GM21447 (cell line): Measurements from ENCODE around the gene HPGDS.
"Not testable (repeated sequence)": the region's sequence is repeated elsewhere in the genome, so short reads cannot be mapped to it uniquely, and the experiment has no call there.

Source experiments
- ATAC-seq: cut with Tn5 transposase; IDR thresholded peaks from one replicate; pipeline ENCODE4 v1.9.1; 2021; ENCODE audit not compliant: unreplicated experiment

Gene HPGDS

DNA sequence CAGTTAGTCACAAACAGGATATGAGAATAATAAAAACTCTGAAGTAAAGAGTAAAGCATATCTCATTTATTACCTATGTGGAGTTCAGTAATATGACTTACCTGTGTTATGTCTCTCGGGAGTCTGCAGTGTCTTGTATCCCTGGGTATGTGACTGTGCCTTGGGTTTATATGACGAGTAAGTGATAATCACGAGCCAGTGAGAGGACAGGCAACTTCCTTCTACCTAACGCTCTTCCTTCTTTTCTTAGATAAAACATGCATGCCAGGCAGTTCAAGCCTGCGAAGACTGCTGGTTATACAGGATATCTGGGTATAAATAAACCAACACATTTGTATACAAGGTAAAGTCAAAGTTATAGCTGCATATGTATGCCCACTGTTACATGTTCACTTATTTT lies at the start of gene HPGDS:
TSS of gene HPGDS (minus strand) at position 143 of the 400 bp plus-strand sequence. CDS start 8,207 bp downstream, outside the sequence.
- ATAC-seq: no peak

- no peak for ATAC-seq
Measured at GRCh38 chr4:94390804-94391410, 48.3 kb upstream of the HPGDS start.

- no peak for ATAC-seq
Measured at GRCh38 chr4:94389595-94390267, 47.1 kb upstream of the HPGDS start.

- not testable (repeated sequence) for ATAC-seq
Measured at GRCh38 chr4:94387965-94388364, 45.3 kb upstream of the HPGDS start.

- ATAC-seq: not testable (repeated sequence)
Measured at GRCh38 chr4:94385452-94385851, 42.8 kb upstream of the HPGDS start.

- ATAC-seq: not testable (repeated sequence)
Measured at GRCh38 chr4:94382891-94383290, 40.3 kb upstream of the HPGDS start.

- no peak for ATAC-seq
Measured at GRCh38 chr4:94378047-94378446, 35.4 kb upstream of the HPGDS start.

GRCh38 chr4:94377294-94377693 lies 34.7 kb upstream of the HPGDS start:
- no peak for ATAC-seq

GRCh38 chr4:94375364-94375763 lies 32.7 kb upstream of the HPGDS start:
- no peak for ATAC-seq

GRCh38 chr4:94373752-94374151 lies 31.1 kb upstream of the HPGDS start:
- no peak for ATAC-seq

- no peak for ATAC-seq
Measured at GRCh38 chr4:94372991-94373390, 30.4 kb upstream of the HPGDS start.

DNA sequence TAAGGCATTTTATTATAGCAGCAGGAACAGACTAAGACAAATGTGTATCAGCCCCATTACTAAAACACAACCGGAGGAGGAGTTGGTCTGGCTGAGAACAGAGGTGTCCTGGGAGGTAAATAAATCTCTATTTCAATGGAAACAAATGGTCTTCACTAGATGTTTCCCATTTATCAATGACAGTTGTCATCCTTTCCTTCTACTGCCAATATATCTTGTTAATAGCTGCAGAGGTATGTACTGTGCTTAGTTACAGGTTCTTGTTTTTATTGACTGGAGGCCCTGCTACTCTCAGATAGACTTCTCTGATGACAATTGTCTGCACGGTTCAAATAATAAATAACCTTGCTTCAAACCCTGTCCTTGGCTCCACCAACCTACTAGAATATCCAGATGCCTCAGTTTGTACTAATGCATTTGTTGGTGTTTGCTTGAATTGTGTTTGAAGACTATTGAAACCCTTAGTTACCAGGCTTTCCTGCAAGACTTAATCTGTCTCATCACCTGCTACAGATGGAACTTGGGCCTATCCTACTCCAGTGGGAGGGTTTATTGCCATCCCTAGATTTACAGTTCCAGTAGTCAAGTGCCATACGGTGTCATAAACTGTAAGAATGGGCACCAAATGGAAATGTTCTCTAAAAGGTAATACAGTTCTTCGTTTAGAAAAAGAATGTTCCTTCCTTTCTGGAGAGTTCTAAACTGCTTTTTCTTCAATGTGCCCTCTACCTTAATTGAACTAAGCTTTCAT lies 29.8 kb upstream of the HPGDS start:
- ATAC-seq: no peak

DNA sequence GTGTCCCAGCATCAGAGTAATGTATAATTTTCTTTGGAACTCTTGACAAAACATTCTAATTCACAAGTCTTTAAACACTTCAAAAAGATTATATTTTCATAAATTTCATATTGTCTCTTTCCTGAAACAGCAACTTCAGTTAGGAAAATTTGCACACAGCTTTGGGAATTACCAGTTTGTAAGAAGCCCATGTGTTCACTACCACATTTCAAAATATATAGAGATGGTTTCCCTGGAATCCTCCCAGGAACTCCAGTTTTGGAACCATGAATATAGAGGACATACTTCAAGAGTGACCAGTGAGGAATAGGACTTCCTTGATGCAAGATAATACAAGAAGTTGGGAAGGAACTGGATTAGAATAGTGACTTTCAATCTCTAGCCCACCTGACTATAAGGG lies 28.7 kb upstream of the HPGDS start:
- no peak for ATAC-seq

GRCh38 chr4:94370533-94371254 lies 28.1 kb upstream of the HPGDS start:
- no peak for ATAC-seq

GRCh38 chr4:94369046-94369445 lies 26.4 kb upstream of the HPGDS start:
- ATAC-seq: no peak

DNA sequence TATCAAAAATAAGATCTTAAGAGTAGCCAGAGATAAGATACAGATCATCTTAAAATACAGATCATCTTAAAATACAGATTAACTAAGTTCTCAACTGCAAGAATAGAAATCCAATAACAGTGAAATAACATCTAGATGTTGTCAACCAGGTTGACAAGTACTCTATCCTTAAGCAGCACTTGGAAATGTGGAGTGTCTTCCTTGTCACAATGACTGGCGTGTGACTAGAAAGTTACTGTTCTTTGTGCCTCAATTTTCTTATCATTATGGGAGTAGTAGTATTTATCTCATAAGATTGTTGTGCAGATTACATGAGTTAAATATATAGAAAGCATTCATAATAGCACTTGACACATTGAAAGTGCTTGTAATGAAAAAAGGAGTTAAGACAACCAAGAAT lies 25.8 kb upstream of the HPGDS start:
- no peak for ATAC-seq

- ATAC-seq: no peak
Measured at GRCh38 chr4:94365304-94365703, 22.7 kb upstream of the HPGDS start.

- ATAC-seq: no peak
Measured at GRCh38 chr4:94364527-94364926, 21.9 kb upstream of the HPGDS start.

- no peak for ATAC-seq
Measured at GRCh38 chr4:94363136-94363655, 20.6 kb upstream of the HPGDS start.

DNA sequence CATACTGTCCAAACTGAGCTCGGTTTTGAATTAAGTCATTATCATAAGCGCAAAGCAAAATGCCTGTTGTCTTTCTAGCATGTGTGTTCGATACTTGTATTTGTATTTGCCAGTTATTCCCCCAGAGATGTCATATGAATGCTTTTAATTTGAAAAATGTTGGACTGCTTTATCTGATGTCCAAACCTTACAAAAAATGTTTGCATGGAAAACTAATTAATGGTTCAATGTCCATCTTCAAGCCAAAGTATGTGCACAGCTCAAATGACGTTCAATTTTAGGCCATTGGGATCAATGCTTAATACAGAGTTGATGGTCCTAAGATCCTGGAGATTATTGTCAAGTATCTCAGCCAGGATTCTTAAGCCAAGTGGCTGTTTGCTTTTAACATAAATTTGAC lies 17.2 kb upstream of the HPGDS start:
- ATAC-seq: no peak

- ATAC-seq: no peak
Measured at GRCh38 chr4:94359221-94359620, 16.6 kb upstream of the HPGDS start.
